H4 (cell line): ENCODE measurements around the gene MYF5. TPM values are rescaled to one million over a fixed set of nuclear protein-coding genes. Genes with fewer than 3 reads are reported as not detected.

Experiments
- DNase-seq: peaks from one replicate; pipeline ENCODE4 v3.0.0-alpha.2; 2015; ENCODE audit warnings: low spot score
- total RNA-seq: library from RNA; depleted of rRNA; stranded (reverse); fragments of >200 nt; shearing (Covaris generic); gene quantifications from 2 replicates; pipeline ENCODE4 v1.2.3, GENCODE V29; 2014; rRNA removed

Gene MYF5
- total RNA-seq, 1 experiment from 2014 or later, result not detected

- DNase-seq, result no peak
Observed at GRCh38 chr12:80766210-80766609, 49.5 kb downstream of the MYF5 start.

GRCh38 chr12:80766897-80767296, 50.2 kb downstream of the MYF5 start:
- DNase-seq, result no peak

Other genes with a start within 250 kb of the MYF5 start
- gene MYF6, start 9.3 kb upstream of the MYF5 start, total RNA-seq, result not detected in 2 replicates
- 1.2 and 3.9 TPM in 2 replicates for gene LIN7A, start 221.0 kb downstream of the MYF5 start, total RNA-seq